Cortex of kidney (tissue), 1 donor: ENCODE measurements around the gene BSPH1.
"Not testable (repeated sequence)": the region's sequence is repeated elsewhere in the genome, so short reads cannot be mapped to it uniquely, and the experiment has no call there.

Source experiments
- DNase-seq: peaks from one replicate; lab custom pipeline; 2025; lab: John Stamatoyannopoulos, UW

BSPH1 gene

DNA sequence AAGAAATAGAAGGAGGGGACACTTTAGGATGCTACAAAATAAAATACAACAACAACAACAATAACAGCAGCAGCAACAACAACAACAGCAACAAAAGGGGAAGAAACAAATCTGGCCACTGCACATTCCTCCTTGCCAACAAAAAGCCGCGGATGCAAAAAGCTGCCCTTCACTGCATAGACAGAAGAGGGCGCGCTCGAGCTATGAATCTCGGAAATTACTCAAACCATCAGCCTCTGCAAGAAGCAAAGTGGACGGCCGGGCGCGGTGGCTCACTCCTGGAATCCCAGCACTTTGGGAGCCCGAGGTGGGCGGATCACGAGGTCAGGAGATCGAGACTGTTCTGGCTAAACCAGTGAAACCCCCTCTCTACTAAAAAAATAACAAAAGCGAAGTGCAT lies 71.9 kb downstream of the BSPH1 start:
- DNase-seq: not testable (repeated sequence)
